Testis (tissue), 3 donors: ENCODE data around the gene PTHLH. TPM values are rescaled to one million over a fixed set of nuclear protein-coding genes. Genes with fewer than 3 reads are reported as not detected.

Experiments used
- DNase-seq: peaks from one replicate; pipeline ENCODE4 v3.0.0-alpha.2; 2019
- H3K27ac ChIP-seq, 2 donors: fragments of 200-600 bp; sonication (generic); one replicate each; pipeline ENCODE4 v1.5.1; 2019
- H3K27me3 ChIP-seq: fragments of 200-600 bp; sonication (generic); one replicate; pipeline ENCODE4 v1.5.1; 2019
- H3K36me3 ChIP-seq: fragments of 200-600 bp; sonication (generic); one replicate; pipeline ENCODE4 v1.5.1; 2017; ENCODE audit warnings: low read depth; ENCODE audit errors: missing control alignments
- H3K4me1 ChIP-seq: fragments of 200-600 bp; sonication (generic); one replicate; pipeline ENCODE4 v1.5.1; 2019
- H3K4me3 ChIP-seq, 2 donors: fragments of 200-600 bp; sonication (generic); one replicate each; pipeline ENCODE4 v1.5.1; 2017 to 2019
- H3K9me3 ChIP-seq: fragments of 200-600 bp; sonication (generic); one replicate; pipeline ENCODE4 v1.5.1; 2017
- CTCF ChIP-seq, 3 experiments: fragments of 450-650 bp in 2 of 3; fragments of 200-600 bp in 1 of 3; sonication (generic) in 1 of 3; IDR thresholded peaks; one replicate each; pipeline ENCODE4 v1.5.1; 2016 to 2019; ENCODE audit warnings: antibody characterized with exemption in 3 of 3, mild to moderate bottlenecking in 2 of 3, moderate library complexity in 1 of 3
- POLR2A ChIP-seq: fragments of 450-650 bp; IDR thresholded peaks from one replicate; pipeline ENCODE4 v1.6.1; 2017; ENCODE audit warnings: antibody characterized with exemption, mild to moderate bottlenecking, moderate library complexity
- WGBS, 2 donors: methylation state at CpG; one replicate each; pipeline ENCODE4 v1.1.5; 2018; 5-methylcytosine and 5-hydroxymethylcytosine counted together
- intact Hi-C: fragments of 100-400 bp; cut with DNase I; formaldehyde crosslinking; loops from one replicate; pipeline ENCODE4 v1.15.1; 2023; ENCODE audit warnings: low total_unique reads
- polyA plus RNA-seq: library from polyadenylated mRNA; stranded (reverse); fragments of 350-450 nt; fragmentation: Illumina TruSeq; extraction: RNeasy Lipid Tissue Mini Kit (QIAGEN cat#74804); gene quantifications from one replicate; pipeline ENCODE4 v1.2.3, GENCODE V29; 2014; ENCODE audit warnings: low read depth, low replicate concordance; ENCODE audit not compliant: insufficient read depth
- total RNA-seq, 2 donors: library from RNA; depleted of rRNA; stranded (reverse); fragments of >200 nt; gene quantifications; one replicate each; pipeline ENCODE4 v1.2.3, GENCODE V29; 2016

PTHLH gene
- total and polyA plus RNA-seq, 3 donors from 2014 or later: 0.47 to 2.5 (median 0.50) TPM

- TF ChIP-seq POLR2A: no peak
- TF ChIP-seq CTCF (IDR thresholded peaks at IDR 0.05): no peak
- Histone ChIP-seq H3K4me1 (no peaks in the 10 kb centered on the region), H3K27ac (no peak overlapping the region), H3K4me3 (no peak overlapping the region), H3K27me3 (no peaks in the 10 kb centered on the region), H3K36me3 (no peaks in the 10 kb centered on the region), H3K9me3 (no peaks in the 10 kb centered on the region)
- intact Hi-C loops: no loop called here
- no peak for DNase-seq
Observed at GRCh38 chr12:27998658-27999057, 26.1 kb upstream of the PTHLH start.

- WGBS, 2 donors: 83 to 88% methylated on average over 2 of the region's 2 CpGs
- DNase-seq: no peak
Observed at GRCh38 chr12:27998170-27998569, 25.6 kb upstream of the PTHLH start.

GRCh38 chr12:27996761-27997160, 24.2 kb upstream of the PTHLH start:
- Histone ChIP-seq H3K36me3 (no peaks in the 10 kb centered on the region), H3K27me3 (no peaks in the 10 kb centered on the region), H3K4me1 (no peaks in the 10 kb centered on the region), H3K4me3 (no peak overlapping the region), H3K9me3 (no peaks in the 10 kb centered on the region), H3K27ac (no peak overlapping the region)
- TF ChIP-seq CTCF (IDR thresholded peaks at IDR 0.05) (no peak), POLR2A (no peak)
- 90 to 94% methylated on average over 3 of the region's 3 CpGs for WGBS, 2 donors
- DNase-seq: no peak
- intact Hi-C loops: no loop called here

More at GRCh38 chr12:27998170-27998569, 25.6 kb upstream of the PTHLH start:
- no peak for TF ChIP-seq POLR2A
- no peak overlapping the region for H3K4me3 ChIP-seq
- H3K27me3 ChIP-seq: no peaks in the 10 kb centered on the region
- H3K36me3 ChIP-seq: no peaks in the 10 kb centered on the region
- no peaks in the 10 kb centered on the region for H3K4me1 ChIP-seq
- no peaks in the 10 kb centered on the region for H3K9me3 ChIP-seq
- H3K27ac ChIP-seq: no peak overlapping the region
- intact Hi-C loops: no loop called here

GRCh38 chr12:27995406-27995805, 22.9 kb upstream of the PTHLH start:
- DNase-seq: no peak
- no peaks in the 10 kb centered on the region for H3K9me3 ChIP-seq
- 95 to 97% methylated on average over 1 of the region's 1 CpG for WGBS, 2 donors
- TF ChIP-seq POLR2A (no peak), CTCF (IDR thresholded peaks at IDR 0.05) (no peak)
- H3K4me1 ChIP-seq: no peaks in the 10 kb centered on the region
- no peaks in the 10 kb centered on the region for H3K27me3 ChIP-seq
- H3K36me3 ChIP-seq: no peaks in the 10 kb centered on the region
- no peak overlapping the region for H3K4me3 ChIP-seq
- no peak overlapping the region for H3K27ac ChIP-seq
- intact Hi-C loops: no loop called here

GRCh38 chr12:27988594-27989233, 16.2 kb upstream of the PTHLH start:
- Histone ChIP-seq H3K36me3 (no peaks in the 10 kb centered on the region), H3K27me3 (no peaks in the 10 kb centered on the region), H3K4me1 (no peaks in the 10 kb centered on the region), H3K27ac (no peak overlapping the region), H3K9me3 (no peaks in the 10 kb centered on the region), H3K4me3 (no peak overlapping the region)
- DNase-seq: no peak
- WGBS, 2 donors: 85 to 91% methylated on average over 2 of the region's 2 CpGs
- intact Hi-C loops: no loop called here
- TF ChIP-seq CTCF (IDR thresholded peaks at IDR 0.05) (no peak), POLR2A (no peak)
